OCI-LY7 (cell line): ENCODE measurements around the gene PIEZO1. TPM values are rescaled to one million over a fixed set of nuclear protein-coding genes. Genes with fewer than 3 reads are reported as not detected.

Source experiments
- BruUV-seq: library from RNA; stranded (reverse); fragments of 400-500 nt; replicated peaks from 2 replicates; lab custom pipeline; 2021; lab: Mats Ljungman, UMichigan
- CTCF ChIA-PET: fragments of 300-600 bp; sonication (Branson Sonifier 250); formaldehyde crosslinking; loops from one replicate; lab custom pipeline; 2022; ENCODE audit warnings: antibody characterized with exemption; ENCODE audit not compliant: unreplicated experiment; lab: Charles Lee
- POLR2A ChIA-PET: fragments of 300-600 bp; sonication (Branson Sonifier 250); formaldehyde crosslinking; loops from one replicate; lab custom pipeline; 2022; ENCODE audit warnings: antibody characterized with exemption; lab: Charles Lee
- DNase-seq: peaks from one replicate; pipeline ENCODE4 v3.0.0-alpha.2; 2015; ENCODE audit warnings: low spot score
- H2AFZ ChIP-seq: fragments of 200-600 bp; sonication (generic), shearing (Covaris generic); 2 replicates; pipeline ENCODE4 v1.6.1; 2014; ENCODE audit warnings: mild to moderate bottlenecking, antibody characterized with exemption, low read length, moderate library complexity
- H3K27ac ChIP-seq: fragments of 200-600 bp; sonication (generic); 2 replicates; pipeline ENCODE4 v1.5.1; 2014; ENCODE audit warnings: mixed run types, low read depth, mild to moderate bottlenecking, moderate library complexity, low read length, inconsistent platforms; ENCODE audit not compliant: poor library complexity, severe bottlenecking
- H3K36me3 ChIP-seq: fragments of 200-600 bp; sonication (generic); 2 replicates; pipeline ENCODE4 v1.6.1; 2014; ENCODE audit warnings: mild to moderate bottlenecking, antibody characterized with exemption, low read length, moderate library complexity, mixed read lengths; ENCODE audit not compliant: insufficient read depth
- H3K4me1 ChIP-seq: fragments of 200-600 bp; sonication (generic); 2 replicates; pipeline ENCODE4 v1.5.1; 2014; ENCODE audit warnings: mild to moderate bottlenecking, low read length; ENCODE audit not compliant: insufficient read depth, poor library complexity, severe bottlenecking
- H3K4me2 ChIP-seq: fragments of 200-600 bp; sonication (generic); 2 replicates; pipeline ENCODE4 v1.6.1; 2014; ENCODE audit warnings: mild to moderate bottlenecking, low read length
- H3K4me3 ChIP-seq: fragments of 200-600 bp; sonication (generic); 2 replicates; pipeline ENCODE4 v1.5.1; 2014; ENCODE audit warnings: mild to moderate bottlenecking, low read depth, low read length; ENCODE audit not compliant: poor library complexity, severe bottlenecking
- H3K79me2 ChIP-seq: fragments of 200-600 bp; sonication (generic); 2 replicates; pipeline ENCODE4 v1.6.1; 2016; ENCODE audit warnings: low read depth, mild to moderate bottlenecking, low read length, moderate library complexity, mixed read lengths; ENCODE audit not compliant: insufficient read depth
- H3K9me2 ChIP-seq: fragments of 200-600 bp; sonication (generic); 2 replicates; pipeline ENCODE4 v1.6.1; 2016; ENCODE audit warnings: mild to moderate bottlenecking, low read length, mixed read lengths; ENCODE audit not compliant: insufficient read depth
- H3K9me3 ChIP-seq: fragments of 200-600 bp; sonication (generic); 2 replicates; pipeline ENCODE4 v1.6.1; 2014; ENCODE audit warnings: mild to moderate bottlenecking, mixed run types, low read length, mixed read lengths
- H4K20me1 ChIP-seq: fragments of 200-600 bp; sonication (generic); 2 replicates; pipeline ENCODE4 v1.6.1; 2014; ENCODE audit warnings: mild to moderate bottlenecking, antibody characterized with exemption, low read length, moderate library complexity, mixed read lengths; ENCODE audit not compliant: insufficient read depth
- EZH2phosphoT487 ChIP-seq: fragments of 200-600 bp; sonication (generic); IDR thresholded peaks from 2 replicates; pipeline ENCODE4 v1.6.1; 2018; ENCODE audit warnings: low read depth, borderline replicate concordance, mild to moderate bottlenecking, mixed run types, antibody characterized with exemption, low read length, moderate library complexity, mixed read lengths
- intact Hi-C: fragments of 100-400 bp; cut with micrococcal nuclease; formaldehyde crosslinking; loops from one replicate; pipeline ENCODE4 v1.10.0; 2022; ENCODE audit not compliant: unreplicated experiment
- total RNA-seq, 2 experiments: library from RNA; depleted of rRNA in 1 of 2; stranded (reverse); fragments of >200 nt in 1 of 2; shearing (Covaris generic) in 1 of 2; gene quantifications; 2 replicates each; pipeline ENCODE4 v1.2.3, GENCODE V29; 2014 to 2022
- TF ChIP-seq, protein P1 (sequence below): fragments of 200-600 bp; sonication (generic); conservative IDR thresholded peaks from 2 replicates; pipeline ENCODE4 v1.5.1; 2014; ENCODE audit warnings: mild to moderate bottlenecking, antibody characterized with exemption, low read length, moderate library complexity, mixed read lengths

Gene PIEZO1
- total RNA-seq, 2 experiments from 2014 or later, result 144 to 154 TPM

DNA sequence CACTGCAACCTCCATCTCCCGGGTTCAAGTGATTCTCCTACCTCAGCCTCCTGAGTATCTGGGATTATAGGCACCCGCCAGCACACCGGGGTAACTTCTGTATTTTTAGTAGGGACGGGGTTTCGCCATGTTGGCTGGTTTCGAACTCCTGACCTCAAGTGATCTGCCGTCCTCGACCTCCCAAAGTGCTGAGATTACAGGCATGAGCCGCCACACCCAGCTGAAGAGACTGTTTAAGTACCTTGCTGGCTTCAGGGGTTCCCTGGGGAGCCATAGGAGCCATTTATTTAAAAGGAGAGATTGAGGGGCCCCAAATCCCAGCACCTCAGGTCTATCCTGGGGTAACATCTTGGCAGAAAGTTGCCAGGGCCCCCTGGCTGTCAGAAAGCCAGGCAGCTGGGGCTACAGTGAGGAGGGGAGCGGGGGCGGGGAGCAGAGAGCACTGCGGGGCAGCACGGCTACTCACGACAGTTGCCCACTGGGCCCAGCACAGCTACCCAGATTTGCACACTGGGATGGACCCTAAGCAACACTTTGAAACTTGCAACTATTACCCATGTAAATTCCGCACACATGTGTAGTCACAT lies 100.4 kb downstream of the PIEZO1 start:
- intact Hi-C loops, result loop anchor here (1.0 kb wide), 1 partner anchor 33 kb away; the partner anchor contains the start of gene CYBA

GRCh38 chr16:88681709-88682451 lies 103.1 kb downstream of the PIEZO1 start:
- Histone ChIP-seq H3K4me1 (peaks cover 63% of the 10 kb centered on the region), H2AFZ (peak overlapping the region; percentile 53; the same call in 1 of the 2 replicates), H3K4me2 (peak overlapping the region; percentile 76), H3K79me2 (no peaks in the 10 kb centered on the region), H3K4me3 (peak overlapping the region; percentile 56), H3K9me3 (no peaks in the 10 kb centered on the region), H3K9me2 (no peaks in the 10 kb centered on the region), H3K36me3 (no peaks in the 10 kb centered on the region), H4K20me1 (no peaks in the 10 kb centered on the region), H3K27ac (peak overlapping the region; percentile 94)
- peak; percentile 99 for DNase-seq
- ChIA-PET CTCF (interaction anchor here (0.7 kb wide), 1 partner anchor 20 kb away, joined by 4 read pairs; no protein-coding TSS in a partner anchor), POLR2A (interaction anchor here (1.8 kb wide), 1 partner anchor 17 kb away, joined by 11 read pairs; no protein-coding TSS in a partner anchor)
- intact Hi-C loops, result loop anchor here (1.0 kb wide), 3 partner anchors 19 to 48 kb away; partner anchors contain the start of gene MVD
- TSS peak; percentile 36 for BruUV-seq
- no peak for TF ChIP-seq EZH2phosphoT487
- TF ChIP-seq, protein P1, sequence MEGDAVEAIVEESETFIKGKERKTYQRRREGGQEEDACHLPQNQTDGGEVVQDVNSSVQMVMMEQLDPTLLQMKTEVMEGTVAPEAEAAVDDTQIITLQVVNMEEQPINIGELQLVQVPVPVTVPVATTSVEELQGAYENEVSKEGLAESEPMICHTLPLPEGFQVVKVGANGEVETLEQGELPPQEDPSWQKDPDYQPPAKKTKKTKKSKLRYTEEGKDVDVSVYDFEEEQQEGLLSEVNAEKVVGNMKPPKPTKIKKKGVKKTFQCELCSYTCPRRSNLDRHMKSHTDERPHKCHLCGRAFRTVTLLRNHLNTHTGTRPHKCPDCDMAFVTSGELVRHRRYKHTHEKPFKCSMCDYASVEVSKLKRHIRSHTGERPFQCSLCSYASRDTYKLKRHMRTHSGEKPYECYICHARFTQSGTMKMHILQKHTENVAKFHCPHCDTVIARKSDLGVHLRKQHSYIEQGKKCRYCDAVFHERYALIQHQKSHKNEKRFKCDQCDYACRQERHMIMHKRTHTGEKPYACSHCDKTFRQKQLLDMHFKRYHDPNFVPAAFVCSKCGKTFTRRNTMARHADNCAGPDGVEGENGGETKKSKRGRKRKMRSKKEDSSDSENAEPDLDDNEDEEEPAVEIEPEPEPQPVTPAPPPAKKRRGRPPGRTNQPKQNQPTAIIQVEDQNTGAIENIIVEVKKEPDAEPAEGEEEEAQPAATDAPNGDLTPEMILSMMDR, result no peak

More for the DNA sequence above, 100.4 kb downstream of the PIEZO1 start:
- Histone ChIP-seq H3K9me2 (no peaks in the 10 kb centered on the region), H3K27ac (peak overlapping the region; percentile 0), H3K4me2 (peak overlapping the region; percentile 82), H3K9me3 (no peaks in the 10 kb centered on the region), H3K4me3 (peak overlapping the region; percentile 77), H4K20me1 (no peaks in the 10 kb centered on the region), H3K79me2 (no peaks in the 10 kb centered on the region), H3K36me3 (no peaks in the 10 kb centered on the region), H2AFZ (no peak overlapping the region), H3K4me1 (peaks cover 61% of the 10 kb centered on the region)
- TF ChIP-seq, protein P1, result no peak
- no peak for TF ChIP-seq EZH2phosphoT487
- DNase-seq, result no peak
- no TSS peak for BruUV-seq
- ChIA-PET POLR2A (no interaction called here), CTCF (interaction anchor here (1.2 kb wide), 1 partner anchor 21 kb away, joined by 3 read pairs; no protein-coding TSS in a partner anchor)
